GM12873 (cell line): ENCODE results near the gene RAB27A.

Experiments
- CTCF ChIP-seq: IDR thresholded peaks from 2 replicates; pipeline ENCODE4 v1.5.1; 2012; ENCODE audit warnings: low read depth, mild to moderate bottlenecking, moderate library complexity, low read length, control low read depth; ENCODE audit not compliant: insufficient read depth; ENCODE audit errors: missing control alignments

The RAB27A gene

GRCh38 chr15:55279100-55279745 lies 10.4 kb downstream of the RAB27A start:
- no peak for TF ChIP-seq CTCF

GRCh38 chr15:55277715-55278114 lies 11.9 kb downstream of the RAB27A start:
- no peak for TF ChIP-seq CTCF

GRCh38 chr15:55277116-55277564 lies 12.5 kb downstream of the RAB27A start:
- TF ChIP-seq CTCF, result no peak

- TF ChIP-seq CTCF, result no peak
Observed at GRCh38 chr15:55276324-55276723, 13.3 kb downstream of the RAB27A start.

GRCh38 chr15:55270291-55270690 lies 19.3 kb downstream of the RAB27A start:
- TF ChIP-seq CTCF, result no peak

GRCh38 chr15:55268176-55268695 lies 21.4 kb downstream of the RAB27A start:
- TF ChIP-seq CTCF, result no peak

GRCh38 chr15:55267401-55268175 lies 22.0 kb downstream of the RAB27A start:
- TF ChIP-seq CTCF, result no peak
